ENCODE data around the gene VWA5B2.

- no peak for TF ChIP-seq CTCF (IDR thresholded peaks at IDR 0.05; ENCODE audit: low read depth, low read length)
- no peak for TF ChIP-seq EZH2phosphoT487 (IDR thresholded peaks at IDR 0.05; ENCODE audit: low read depth)
Measured at GRCh38 chr3:184186184-184186901, 43.0 kb upstream of the VWA5B2 start, which contains the start of gene ABCF3.
